GM12865 (cell line): ENCODE measurements around the gene KCNA2.

Source experiments
- DNase-seq: peaks from one replicate; pipeline ENCODE4 v3.0.0; 2010; ENCODE audit warnings: low read depth
- H3K4me3 ChIP-seq: 2 replicates; pipeline ENCODE4 v1.5.1; 2011; ENCODE audit warnings: mild to moderate bottlenecking, low read depth, low read length, control low read depth
- CTCF ChIP-seq: IDR thresholded peaks from 2 replicates; pipeline ENCODE4 v1.5.1; 2011; ENCODE audit warnings: low read length, control low read depth, low read depth, inconsistent platforms; ENCODE audit not compliant: insufficient read depth; ENCODE audit errors: missing control alignments

The KCNA2 gene

GRCh38 chr1:110544753-110545152 is 61.4 kb downstream of the KCNA2 start:
- no peak for DNase-seq
- TF ChIP-seq CTCF = no peak
- H3K4me3 ChIP-seq = no peak overlapping the region
